ENCODE data around the gene TCEANC2. TPM values are rescaled to one million over a fixed set of nuclear protein-coding genes. Genes with fewer than 3 reads are reported as not detected.

TCEANC2 gene
- total RNA-seq, 4 donors from 2014 or later = 1.9 to 4.3 (median 3.2) TPM

GRCh38 chr1:54012863-54013262 lies 40.5 kb upstream of the TCEANC2 start:
- WGBS, 2 donors = 75 to 91% methylated on average over 6 to 8 of the region's 8 CpGs
- no peak for DNase-seq
- no peak for TF ChIP-seq POLR2A (IDR thresholded peaks at IDR 0.05)
- TF ChIP-seq CTCF (IDR thresholded peaks at IDR 0.05) = no peak
- Histone ChIP-seq H3K27ac (no peak overlapping the region), H3K4me3 (no peak overlapping the region), H3K36me3 (no peaks in the 10 kb centered on the region), H3K4me1 (peaks cover 8 to 39% (median 10%) of the 10 kb centered on the region in 3 donors), H3K9me3 (no peaks in the 10 kb centered on the region), H3K27me3 (peaks cover 0 to 48% (median 0%) of the 10 kb centered on the region in 4 donors)
- intact Hi-C loops (cut with DNase I) = no loop called here

GRCh38 chr1:54013393-54014008 lies 39.9 kb upstream of the TCEANC2 start:
- H3K27ac ChIP-seq = no peak overlapping the region
- intact Hi-C loops (cut with DNase I) = no loop called here
- H3K4me3 ChIP-seq = no peak overlapping the region
- H3K9me3 ChIP-seq = no peaks in the 10 kb centered on the region
- WGBS, 2 donors = 75% methylated on average over 5 to 6 of the region's 8 CpGs
- TF ChIP-seq CTCF (IDR thresholded peaks at IDR 0.05) (no peak), POLR2A (IDR thresholded peaks at IDR 0.05) (no peak)
- H3K36me3 ChIP-seq = no peaks in the 10 kb centered on the region
- H3K4me1 ChIP-seq = peaks cover 10 to 44% (median 10%) of the 10 kb centered on the region in 3 donors
- H3K27me3 ChIP-seq = peaks cover 0 to 42% (median 0%) of the 10 kb centered on the region in 4 donors
- DNase-seq = no peak

- Histone ChIP-seq H3K4me1 (peaks cover 10 to 44% (median 10%) of the 10 kb centered on the region in 3 donors), H3K9me3 (no peaks in the 10 kb centered on the region), H3K4me3 (no peak overlapping the region), H3K27me3 (peaks cover 0 to 36% (median 0%) of the 10 kb centered on the region in 4 donors), H3K36me3 (no peaks in the 10 kb centered on the region), H3K27ac (no peak overlapping the region)
- DNase-seq = no peak
- no peak for TF ChIP-seq POLR2A (IDR thresholded peaks at IDR 0.05)
- TF ChIP-seq CTCF (IDR thresholded peaks at IDR 0.05) = no peak
- intact Hi-C loops (cut with DNase I) = no loop called here
- WGBS, 2 donors = 53 to 67% methylated on average over 5 to 8 of the region's 17 CpGs
Measured at GRCh38 chr1:54014009-54014629, 39.3 kb upstream of the TCEANC2 start.

GRCh38 chr1:54016343-54017282 lies 36.8 kb upstream of the TCEANC2 start:
- Histone ChIP-seq H3K27me3 (peaks cover 0 to 27% (median 0%) of the 10 kb centered on the region in 4 donors), H3K27ac (peak overlapping the region; percentile 71 to 83 (median 76))

More at GRCh38 chr1:54016343-54017282, 36.8 kb upstream of the TCEANC2 start:
- DNase-seq = no peak
- H3K36me3 ChIP-seq = no peaks in the 10 kb centered on the region
- no peak overlapping the region for H3K4me3 ChIP-seq
- 23 to 45% methylated on average over 5 to 8 of the region's 8 CpGs for WGBS, 2 donors
- no peaks in the 10 kb centered on the region for H3K9me3 ChIP-seq
- intact Hi-C loops (cut with DNase I) = no loop called here
- TF ChIP-seq CTCF (IDR thresholded peaks at IDR 0.05) = no peak
- TF ChIP-seq POLR2A (IDR thresholded peaks at IDR 0.05) = peak in 1 of 4 donors; percentile 10
- H3K4me1 ChIP-seq = peaks cover 10 to 44% (median 10%) of the 10 kb centered on the region in 3 donors

Measured in esophagus squamous epithelium (tissue), 5 donors.